GM19397 (cell line): ENCODE measurements around the gene UGT1A7.

Experiments used
- ATAC-seq: cut with Tn5 transposase; IDR thresholded peaks from one replicate; pipeline ENCODE4 v1.9.1; 2021; ENCODE audit warnings: mild to moderate bottlenecking, moderate library complexity; ENCODE audit not compliant: unreplicated experiment

UGT1A7 gene

GRCh38 chr2:233794128-233794658, 112.5 kb downstream of the UGT1A7 start:
- no peak for ATAC-seq

GRCh38 chr2:233795735-233796171, 114.1 kb downstream of the UGT1A7 start:
- no peak for ATAC-seq

GRCh38 chr2:233796254-233796653, 114.6 kb downstream of the UGT1A7 start:
- no peak for ATAC-seq

- no peak for ATAC-seq
Observed at GRCh38 chr2:233798335-233799086, 116.8 kb downstream of the UGT1A7 start.

GRCh38 chr2:233799087-233799665, 117.5 kb downstream of the UGT1A7 start:
- ATAC-seq, result no peak

- no peak for ATAC-seq
Observed at GRCh38 chr2:233799716-233800115, 118.0 kb downstream of the UGT1A7 start.

- no peak for ATAC-seq
Observed at GRCh38 chr2:233800208-233800607, 118.5 kb downstream of the UGT1A7 start.

- ATAC-seq, result no peak
Observed at GRCh38 chr2:233801357-233802131, 119.8 kb downstream of the UGT1A7 start.

- no peak for ATAC-seq
Observed at GRCh38 chr2:233802132-233802815, 120.6 kb downstream of the UGT1A7 start.

GRCh38 chr2:233803292-233803911, 121.7 kb downstream of the UGT1A7 start:
- no peak for ATAC-seq

- ATAC-seq, result no peak
Observed at GRCh38 chr2:233803994-233804393, 122.3 kb downstream of the UGT1A7 start.

- no peak for ATAC-seq
Observed at GRCh38 chr2:233807215-233807865, 125.6 kb downstream of the UGT1A7 start.

- ATAC-seq, result no peak
Observed at GRCh38 chr2:233807966-233808935, 126.5 kb downstream of the UGT1A7 start.

- no peak for ATAC-seq
Observed at GRCh38 chr2:233810385-233810784, 128.7 kb downstream of the UGT1A7 start.

GRCh38 chr2:233811087-233811486, 129.4 kb downstream of the UGT1A7 start:
- ATAC-seq, result no peak

GRCh38 chr2:233811732-233812131, 130.0 kb downstream of the UGT1A7 start:
- ATAC-seq, result no peak

- ATAC-seq, result no peak
Observed at GRCh38 chr2:233813236-233814055, 131.7 kb downstream of the UGT1A7 start.
